ENCODE measurements around the gene HOXB3.

GRCh38 chr17:48637323-48638260, 47.6 kb upstream of the HOXB3 start:
- TF ChIP-seq CTCF (IDR thresholded peaks at IDR 0.05) (no peak), ZFX (IDR thresholded peaks at IDR 0.05; ENCODE audit: borderline replicate concordance) (no peak)

Data from 22Rv1 (cell line).